ENCODE measurements around the gene TPCN1.

The TPCN1 gene

DNA sequence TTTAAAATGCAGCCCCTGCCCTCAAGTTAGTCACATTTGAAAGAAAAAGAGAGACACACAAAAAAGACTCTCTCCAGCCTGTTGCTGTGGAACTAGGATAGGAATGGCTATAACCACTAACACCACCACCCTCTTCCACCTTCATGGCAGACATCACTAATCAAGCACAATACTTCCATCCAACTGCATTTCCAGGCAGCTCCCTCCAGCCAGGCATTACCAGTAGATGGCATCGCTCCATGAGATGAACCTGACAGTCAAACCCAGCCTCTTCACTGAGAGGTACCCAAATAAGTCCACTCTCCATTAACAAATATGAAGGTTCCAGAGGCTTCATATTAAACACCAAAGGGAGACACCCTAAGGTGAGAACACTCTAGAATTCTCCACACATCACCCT lies 89.2 kb downstream of the TPCN1 start:
- peak; percentile 45 for DNase-seq (ENCODE audit: low read depth)

GRCh38 chr12:113314121-113314529 lies 92.9 kb downstream of the TPCN1 start:
- peak; percentile 92 for DNase-seq (ENCODE audit: low read depth)

DNA sequence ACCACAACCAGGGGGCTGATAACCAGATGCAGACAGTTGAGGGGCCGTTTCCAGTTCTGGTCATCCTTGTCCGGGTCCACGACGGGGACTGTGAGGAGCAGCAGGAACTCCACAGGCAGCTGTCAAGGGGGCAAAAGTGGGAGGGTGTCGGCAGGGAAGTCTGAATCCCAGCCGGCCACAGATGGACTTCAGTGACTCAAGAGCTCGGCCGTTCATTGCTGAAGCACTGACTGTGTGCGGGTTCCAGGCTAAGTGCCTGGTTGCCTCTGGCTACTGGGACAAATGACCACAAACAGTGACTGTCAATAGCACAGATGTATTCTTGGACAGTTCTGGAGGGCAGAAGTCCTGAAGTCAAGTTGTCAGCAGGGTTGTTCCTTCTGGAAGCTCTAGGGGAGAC lies 94.1 kb downstream of the TPCN1 start:
- no peak for DNase-seq (ENCODE audit: low read depth)

DNA sequence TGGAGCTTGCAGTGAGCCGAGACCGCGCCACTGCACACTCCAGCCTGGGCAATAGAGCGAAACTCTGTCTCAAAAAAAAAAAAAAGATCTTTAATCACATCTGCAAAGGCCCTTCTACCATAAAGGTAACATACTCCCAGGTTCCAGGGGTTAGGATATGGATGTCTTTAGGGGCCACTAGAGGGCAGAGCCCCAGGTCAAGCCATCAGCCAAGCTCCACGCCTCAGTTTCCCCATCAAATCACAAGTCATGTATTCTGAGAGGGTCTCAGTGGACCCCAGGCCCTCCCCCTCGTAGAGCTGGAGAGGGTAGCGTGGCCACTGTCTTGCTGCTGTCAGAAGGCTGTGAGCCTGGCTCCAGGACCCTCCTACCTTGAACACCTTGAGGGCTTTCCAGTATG lies 94.9 kb downstream of the TPCN1 start:
- DNase-seq (ENCODE audit: low read depth) = no peak

- no peak for DNase-seq (ENCODE audit: low read depth)
These were observed 95.9 kb downstream of the TPCN1 start for GRCh38 chr12:113317122-113317521.

GRCh38 chr12:113318046-113318656 lies 96.9 kb downstream of the TPCN1 start:
- DNase-seq (ENCODE audit: low read depth) = no peak

GRCh38 chr12:113318900-113319628 lies 97.8 kb downstream of the TPCN1 start:
- DNase-seq (ENCODE audit: low read depth) = no peak

GRCh38 chr12:113320401-113320800 lies 99.1 kb downstream of the TPCN1 start:
- DNase-seq (ENCODE audit: low read depth) = no peak

GRCh38 chr12:113322343-113322742 lies 101.1 kb downstream of the TPCN1 start:
- peak; percentile 90 for DNase-seq (ENCODE audit: low read depth)

DNA sequence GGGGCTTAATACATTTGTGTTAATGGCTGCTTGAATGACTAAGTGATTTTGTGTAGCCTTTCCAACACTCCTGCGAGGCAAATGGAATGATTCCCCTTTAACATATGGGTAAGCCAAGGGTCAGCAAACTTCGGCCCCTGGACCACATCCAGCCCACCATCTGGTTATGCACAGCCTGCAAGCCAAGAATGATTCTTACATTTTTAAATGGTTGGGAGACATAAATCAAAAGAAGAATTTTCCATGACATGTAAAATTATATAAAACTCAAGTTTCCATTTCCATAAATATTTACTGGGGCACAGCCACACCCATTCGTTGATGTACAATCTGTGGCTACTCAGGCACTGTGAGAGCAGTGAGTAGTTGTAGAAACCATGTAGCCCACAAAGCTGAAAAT lies 104.7 kb downstream of the TPCN1 start:
- DNase-seq (ENCODE audit: low read depth) = peak; percentile 52

DNA sequence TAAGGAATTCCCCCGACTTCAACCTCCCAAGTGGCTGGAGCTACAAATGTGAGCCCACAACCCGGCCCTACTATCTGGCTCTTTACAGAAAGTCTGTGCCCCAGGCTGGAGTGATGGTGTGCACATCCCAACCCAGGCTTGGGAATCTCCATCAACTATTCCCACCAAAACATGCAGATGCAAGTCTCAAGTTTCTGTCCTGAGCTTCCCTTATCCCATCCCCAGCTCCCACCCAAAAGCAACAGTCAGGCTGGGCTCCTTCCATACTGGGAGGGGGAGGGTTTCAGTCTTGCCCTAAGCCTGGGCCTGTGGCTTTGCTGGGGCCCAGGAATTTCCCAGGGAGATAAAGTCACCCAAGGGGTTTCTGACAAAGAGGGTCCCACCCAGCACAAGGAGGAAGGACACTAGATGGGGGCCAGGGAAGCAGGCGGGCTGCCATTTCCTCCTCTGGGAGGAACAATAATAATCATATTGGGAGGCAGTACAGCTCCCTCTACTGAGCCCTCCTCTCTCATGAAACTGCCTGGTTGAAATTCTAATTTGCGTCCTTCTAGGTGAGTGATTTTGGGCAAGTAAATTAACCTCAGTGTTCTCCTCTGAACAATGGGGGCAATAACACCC lies 105.6 kb downstream of the TPCN1 start:
- no peak for DNase-seq (ENCODE audit: low read depth)

- DNase-seq (ENCODE audit: low read depth) = no peak
These were observed 107.2 kb downstream of the TPCN1 start for GRCh38 chr12:113328368-113328889.

DNA sequence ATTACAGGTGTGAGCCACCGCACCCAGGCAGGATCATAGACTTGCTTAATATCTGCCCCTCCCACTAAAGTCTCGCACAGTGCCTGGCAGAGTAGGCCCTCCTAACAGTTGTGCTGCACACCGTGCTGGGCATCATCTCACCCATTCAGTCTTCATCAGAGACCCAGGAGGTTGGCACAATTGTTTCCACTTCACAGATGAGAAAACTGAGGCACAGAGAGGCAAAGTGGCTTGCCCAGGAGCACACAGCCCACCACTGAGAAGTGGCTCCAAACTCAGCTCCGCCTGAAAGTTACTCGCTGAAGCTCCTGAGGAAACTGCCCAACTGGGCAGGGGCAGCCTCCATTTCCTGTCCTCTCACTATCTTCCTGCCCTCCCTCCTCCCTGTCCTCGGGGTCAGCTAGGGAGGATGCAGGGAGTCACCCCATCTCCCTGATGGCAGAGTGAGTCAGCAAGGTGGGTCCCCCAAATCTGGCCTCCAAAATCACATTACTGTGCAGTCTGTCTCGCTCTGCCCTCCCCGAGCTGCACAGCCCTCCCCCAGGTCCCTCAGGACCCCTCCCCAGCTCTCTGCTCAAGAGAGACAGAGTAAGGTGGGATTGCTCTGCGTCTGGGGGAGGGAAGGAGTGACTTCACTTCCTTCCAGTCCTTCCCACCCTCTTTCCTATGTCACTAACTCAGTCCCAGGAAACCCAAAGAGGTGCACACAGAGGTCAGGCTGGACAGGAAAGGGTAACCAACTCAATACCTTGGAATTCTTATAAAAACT lies 107.9 kb downstream of the TPCN1 start:
- no peak for DNase-seq (ENCODE audit: low read depth)

GRCh38 chr12:113329791-113330417 lies 108.6 kb downstream of the TPCN1 start:
- DNase-seq (ENCODE audit: low read depth) = no peak

DNA sequence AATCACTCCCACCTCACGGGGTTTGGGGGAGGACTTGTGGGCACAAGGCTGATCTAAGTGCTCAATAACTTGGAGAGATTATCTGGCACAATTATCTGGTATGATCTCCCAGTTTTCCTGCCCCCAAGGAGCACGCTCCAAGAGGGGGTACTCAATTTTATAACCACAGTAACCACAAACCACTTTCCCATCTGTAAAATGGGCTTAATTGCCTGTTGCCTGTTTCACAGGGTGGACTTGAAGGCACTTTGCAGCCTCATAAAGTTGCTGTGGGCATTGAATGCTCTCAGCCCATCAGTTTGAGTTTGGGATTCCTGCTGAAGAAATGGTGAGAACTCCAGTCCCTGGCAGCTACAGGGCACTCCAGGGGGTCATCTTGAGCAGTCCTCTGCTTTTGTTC lies 109.2 kb downstream of the TPCN1 start:
- no peak for DNase-seq (ENCODE audit: low read depth)

- DNase-seq (ENCODE audit: low read depth) = no peak
These were observed 111.6 kb downstream of the TPCN1 start for GRCh38 chr12:113332688-113333417.

GRCh38 chr12:113333418-113333750 lies 112.1 kb downstream of the TPCN1 start:
- no peak for DNase-seq (ENCODE audit: low read depth)

GRCh38 chr12:113333877-113334785 lies 112.9 kb downstream of the TPCN1 start:
- DNase-seq (ENCODE audit: low read depth) = no peak

DNA sequence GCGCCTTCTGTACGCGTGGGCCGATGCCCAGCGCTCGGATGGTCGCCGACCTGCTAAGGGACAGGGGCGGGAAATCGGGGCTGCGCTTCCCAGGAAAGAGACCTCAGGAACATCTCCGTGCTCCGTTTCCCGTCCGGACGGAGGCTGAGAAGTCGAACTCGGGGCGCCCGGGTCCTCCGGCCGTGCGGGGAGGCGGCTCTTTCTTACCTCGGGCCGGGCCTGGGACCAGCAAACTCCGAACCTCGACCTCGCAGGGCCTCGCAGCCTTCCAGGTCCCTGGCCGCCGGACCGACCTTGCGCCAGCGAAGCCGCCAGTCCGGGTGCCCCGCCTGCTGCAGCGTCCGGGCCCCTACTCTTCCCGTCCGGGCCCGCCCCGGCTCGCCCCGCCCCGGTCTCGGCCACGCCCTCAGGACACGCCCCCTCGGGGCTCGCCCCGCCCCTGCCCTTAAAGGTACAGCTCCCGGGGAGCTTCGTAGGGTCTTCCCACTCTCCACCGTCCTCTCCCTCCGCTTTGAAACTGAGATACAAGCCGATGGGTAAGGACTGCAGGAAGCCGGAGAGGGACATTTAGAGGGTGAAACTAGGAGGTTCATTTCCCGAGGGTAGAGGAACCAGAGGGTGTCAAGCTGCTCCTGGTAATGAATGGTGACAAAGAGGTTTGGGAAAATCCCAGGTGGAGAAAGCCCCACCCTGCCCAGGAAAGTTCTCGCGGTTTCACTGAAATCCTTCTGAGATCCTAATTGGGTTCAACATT lies 113.7 kb downstream of the TPCN1 start, which contains the start of gene SLC8B1:
Gene SLC8B1 (minus strand): TSS at position 324 of the 754 bp plus-strand sequence. CDS start 2,231 bp downstream, outside the sequence.
- DNase-seq (ENCODE audit: low read depth) = peak; percentile 57
